Panc1 (cell line): Measurements from ENCODE around the gene TMEM212.

Experiments used
- CTCF ChIP-seq: fragments of 450-650 bp; IDR thresholded peaks from 2 replicates; pipeline ENCODE4 v1.5.1; 2017; ENCODE audit warnings: mild to moderate bottlenecking
- POLR2AphosphoS5 ChIP-seq: IDR thresholded peaks from 2 replicates; pipeline ENCODE4 v1.6.1; 2012; ENCODE audit warnings: mild to moderate bottlenecking, low read depth, low read length, moderate library complexity
- TCF7L2 ChIP-seq: IDR thresholded peaks from 2 replicates; pipeline ENCODE4 v1.6.1; 2011; ENCODE audit warnings: mild to moderate bottlenecking, low read depth, low read length, inconsistent platforms
- TF ChIP-seq, protein P1 (sequence below), 2 experiments: IDR thresholded peaks; 2 replicates each; pipeline ENCODE4 v1.6.1; 2011 to 2012; ENCODE audit warnings: low read depth in 2 of 2, control low read depth in 1 of 2, low read length in 1 of 2, mild to moderate bottlenecking in 1 of 2, moderate library complexity in 1 of 2; ENCODE audit not compliant: insufficient read depth in 1 of 2

- no peak for TF ChIP-seq CTCF
- TF ChIP-seq TCF7L2: no peak
- TF ChIP-seq POLR2AphosphoS5: no peak
- TF ChIP-seq, protein P1, sequence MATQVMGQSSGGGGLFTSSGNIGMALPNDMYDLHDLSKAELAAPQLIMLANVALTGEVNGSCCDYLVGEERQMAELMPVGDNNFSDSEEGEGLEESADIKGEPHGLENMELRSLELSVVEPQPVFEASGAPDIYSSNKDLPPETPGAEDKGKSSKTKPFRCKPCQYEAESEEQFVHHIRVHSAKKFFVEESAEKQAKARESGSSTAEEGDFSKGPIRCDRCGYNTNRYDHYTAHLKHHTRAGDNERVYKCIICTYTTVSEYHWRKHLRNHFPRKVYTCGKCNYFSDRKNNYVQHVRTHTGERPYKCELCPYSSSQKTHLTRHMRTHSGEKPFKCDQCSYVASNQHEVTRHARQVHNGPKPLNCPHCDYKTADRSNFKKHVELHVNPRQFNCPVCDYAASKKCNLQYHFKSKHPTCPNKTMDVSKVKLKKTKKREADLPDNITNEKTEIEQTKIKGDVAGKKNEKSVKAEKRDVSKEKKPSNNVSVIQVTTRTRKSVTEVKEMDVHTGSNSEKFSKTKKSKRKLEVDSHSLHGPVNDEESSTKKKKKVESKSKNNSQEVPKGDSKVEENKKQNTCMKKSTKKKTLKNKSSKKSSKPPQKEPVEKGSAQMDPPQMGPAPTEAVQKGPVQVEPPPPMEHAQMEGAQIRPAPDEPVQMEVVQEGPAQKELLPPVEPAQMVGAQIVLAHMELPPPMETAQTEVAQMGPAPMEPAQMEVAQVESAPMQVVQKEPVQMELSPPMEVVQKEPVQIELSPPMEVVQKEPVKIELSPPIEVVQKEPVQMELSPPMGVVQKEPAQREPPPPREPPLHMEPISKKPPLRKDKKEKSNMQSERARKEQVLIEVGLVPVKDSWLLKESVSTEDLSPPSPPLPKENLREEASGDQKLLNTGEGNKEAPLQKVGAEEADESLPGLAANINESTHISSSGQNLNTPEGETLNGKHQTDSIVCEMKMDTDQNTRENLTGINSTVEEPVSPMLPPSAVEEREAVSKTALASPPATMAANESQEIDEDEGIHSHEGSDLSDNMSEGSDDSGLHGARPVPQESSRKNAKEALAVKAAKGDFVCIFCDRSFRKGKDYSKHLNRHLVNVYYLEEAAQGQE (IDR thresholded peaks at IDR 0.05; ENCODE audit: insufficient read depth in 1 of 2, low read depth in 2 of 2, low read length in 1 of 2): no peak
These were observed 15.2 kb upstream of the TMEM212 start for GRCh38 chr3:171827836-171828458.
